ENCODE data around the gene DACH1. TPM values are rescaled to one million over a fixed set of nuclear protein-coding genes. Genes with fewer than 3 reads are reported as not detected.

Gene DACH1
- total and polyA plus RNA-seq, 11 donors, result 1.2 to 3.8 (median 2.1) TPM

DNA sequence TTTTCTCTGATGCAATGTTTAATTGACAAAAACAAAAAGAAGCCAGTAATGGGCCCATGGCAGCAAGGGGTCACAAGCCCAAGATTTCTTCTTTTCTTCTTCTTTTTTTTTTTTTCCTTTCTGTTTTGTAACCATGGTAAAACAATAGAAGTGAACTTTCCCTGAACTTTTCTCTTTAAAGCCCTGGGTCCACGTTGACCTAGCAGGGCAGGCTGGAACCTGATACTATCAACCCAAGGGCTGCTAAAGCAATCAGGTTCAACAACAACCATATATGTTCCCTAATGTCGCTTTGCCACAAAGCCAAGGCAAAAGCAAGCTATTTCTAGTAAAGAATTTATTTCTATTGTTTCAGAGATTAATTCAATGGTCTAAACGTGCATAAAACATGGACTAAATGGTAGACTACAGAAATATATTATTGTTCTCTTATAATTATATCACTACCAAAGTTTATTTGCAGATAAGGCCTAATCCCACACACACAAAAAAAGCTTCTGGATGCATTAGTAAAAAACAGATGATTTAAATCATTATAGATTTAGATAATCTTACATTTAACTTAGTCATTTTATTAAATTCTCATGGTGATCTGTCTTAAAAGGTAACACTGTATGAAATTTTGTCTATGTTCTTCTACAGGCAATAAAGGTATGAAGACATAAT lies 153.9 kb downstream of the DACH1 start:
- WGBS, 4 donors, result 28 to 38% (median 34%) methylated on average over 3 of the region's 3 CpGs
- Histone ChIP-seq H3K36me3 (no peaks in the 10 kb centered on the region), H3K27ac (peak overlapping the region in 3 of 12 donors; percentile 6 to 35 (median 15))

DNA sequence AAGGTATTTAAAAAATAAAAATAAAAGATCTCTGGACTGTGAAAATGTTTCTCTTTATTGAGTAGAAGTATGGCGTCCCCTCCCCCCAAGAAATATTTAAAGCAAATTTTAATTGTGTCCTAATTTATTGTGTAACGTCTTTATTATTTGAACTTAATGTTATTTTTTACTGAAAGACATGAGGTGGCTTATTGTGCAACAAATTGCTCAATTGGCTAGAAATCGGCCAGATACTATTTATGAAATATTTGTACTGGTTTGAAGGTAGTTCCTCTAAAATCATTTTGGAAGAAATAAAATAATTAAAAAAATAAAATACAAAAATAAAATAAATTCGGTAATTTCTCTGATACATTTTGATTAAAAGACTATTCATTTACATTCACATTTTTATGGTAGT lies 162.3 kb downstream of the DACH1 start:
- intact Hi-C loops (cut with DNase I), result no loop called here
- H3K9me3 ChIP-seq, result peaks cover 0 to 10% (median 3%) of the 10 kb centered on the region in 12 donors
- H3K27ac ChIP-seq, result no peak overlapping the region
- no peak overlapping the region for H3K4me3 ChIP-seq
- H3K4me1 ChIP-seq, result no peaks in the 10 kb centered on the region
- no peaks in the 10 kb centered on the region for H3K36me3 ChIP-seq
- no peak for TF ChIP-seq POLR2A (IDR thresholded peaks at IDR 0.05)
- no peak for TF ChIP-seq CTCF (IDR thresholded peaks at IDR 0.05)
- H3K27me3 ChIP-seq, result no peaks in the 10 kb centered on the region
- ATAC-seq (no peak), DNase-seq (no peak)
- WGBS, 4 donors, result 89 to 92% (median 90%) methylated on average over 4 of the region's 4 CpGs

More for the DNA sequence above, 153.9 kb downstream of the DACH1 start:
- intact Hi-C loops (cut with DNase I), result loop anchor here in 2 of 10 donors (10.0 kb wide), 1 partner anchor 152 kb away; the partner anchor contains the start of gene DACH1 (in 2 of the 2)
- peak in 3 of 5 donors; percentile 25 to 31 (median 26) for DNase-seq
- ATAC-seq, result peak; percentile 45 to 90 (median 70)
- Histone ChIP-seq H3K9me3 (peaks cover 0 to 5% (median under 1%) of the 10 kb centered on the region in 12 donors), H3K27me3 (no peaks in the 10 kb centered on the region), H3K4me1 (peaks cover 0 to 21% (median 0%) of the 10 kb centered on the region in 12 donors), H3K4me3 (no peak overlapping the region)
- TF ChIP-seq CTCF (IDR thresholded peaks at IDR 0.05) (no peak), POLR2A (IDR thresholded peaks at IDR 0.05) (no peak)

DNA sequence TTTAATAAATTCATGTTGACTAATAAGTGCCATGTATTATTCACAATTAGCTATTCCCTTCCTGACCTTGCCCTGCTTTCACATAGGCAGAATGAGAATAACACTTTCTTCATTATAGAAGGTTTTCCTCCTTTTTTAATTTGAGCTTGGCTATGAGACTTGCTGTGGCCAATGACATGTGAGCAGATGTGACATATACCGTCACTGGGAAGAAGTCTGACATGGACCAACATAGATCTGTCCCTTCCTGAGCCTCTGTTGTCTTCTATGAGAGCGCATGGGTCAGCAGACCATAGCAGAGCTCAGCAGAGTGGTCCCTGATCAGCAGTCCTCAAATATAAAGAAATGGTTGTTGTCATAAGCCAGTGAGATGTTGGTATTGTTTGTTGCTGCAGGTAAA lies 163.9 kb downstream of the DACH1 start:
- ATAC-seq, result no peak
- Histone ChIP-seq H3K4me1 (no peaks in the 10 kb centered on the region), H3K27ac (no peak overlapping the region), H3K27me3 (no peaks in the 10 kb centered on the region), H3K9me3 (peaks cover 0 to 10% (median 2%) of the 10 kb centered on the region in 12 donors), H3K36me3 (no peaks in the 10 kb centered on the region), H3K4me3 (no peak overlapping the region)
- intact Hi-C loops (cut with DNase I), result no loop called here
- no peak for DNase-seq
- TF ChIP-seq CTCF (IDR thresholded peaks at IDR 0.05) (no peak), POLR2A (IDR thresholded peaks at IDR 0.05) (no peak)
- WGBS, 4 donors, result 96 to 100% (median 97%) methylated on average over 2 of the region's 2 CpGs

- Histone ChIP-seq H3K4me1 (no peaks in the 10 kb centered on the region), H3K9me3 (peaks cover 0 to 1% (median 0%) of the 10 kb centered on the region in 12 donors), H3K27me3 (no peaks in the 10 kb centered on the region), H3K4me3 (no peak overlapping the region), H3K27ac (no peak overlapping the region), H3K36me3 (no peaks in the 10 kb centered on the region)
- ATAC-seq, result no peak
- intact Hi-C loops (cut with DNase I), result no loop called here
- no peak for DNase-seq
- 98 to 100% (median 99%) methylated on average over 1 of the region's 1 CpG for WGBS, 4 donors
- TF ChIP-seq CTCF (IDR thresholded peaks at IDR 0.05) (no peak), POLR2A (IDR thresholded peaks at IDR 0.05) (no peak)
These were observed 164.8 kb downstream of the DACH1 start for GRCh38 chr13:71702253-71702652.
